GM18909 (cell line): ENCODE results near the gene HTN1.
"Not testable (repeated sequence)": the region's sequence is repeated elsewhere in the genome, so short reads cannot be mapped to it uniquely, and the experiment has no call there.

ENCODE experiments used
- ATAC-seq: cut with Tn5 transposase; IDR thresholded peaks from one replicate; pipeline ENCODE4 v1.9.1; 2021; ENCODE audit warnings: mild to moderate bottlenecking; ENCODE audit not compliant: unreplicated experiment, poor library complexity

Gene HTN1

GRCh38 chr4:70050138-70050537 is at the start of gene HTN1:
HTN1 (plus strand) TSS chr4:70050438; CDS start chr4:70053077, 2,639 bp downstream.
- not testable (repeated sequence) for ATAC-seq

- ATAC-seq, result no peak
Observed at GRCh38 chr4:70000711-70001110, 49.5 kb upstream of the HTN1 start.

- no peak for ATAC-seq
Observed at GRCh38 chr4:70002507-70002906, 47.7 kb upstream of the HTN1 start.

GRCh38 chr4:70008771-70009170 is 41.5 kb upstream of the HTN1 start:
- no peak for ATAC-seq

- ATAC-seq, result not testable (repeated sequence)
Observed at GRCh38 chr4:70019006-70019405, 31.2 kb upstream of the HTN1 start.

- no peak for ATAC-seq
Observed at GRCh38 chr4:70023218-70023617, 27.0 kb upstream of the HTN1 start.

- ATAC-seq, result no peak
Observed at GRCh38 chr4:70027011-70027410, 23.2 kb upstream of the HTN1 start.

GRCh38 chr4:70028159-70028558 is 22.1 kb upstream of the HTN1 start, which contains the start of gene HTN3:
HTN3 (plus strand) TSS chr4:70028459; CDS start chr4:70030741, 2,282 bp downstream.
- ATAC-seq, result not testable (repeated sequence)

- ATAC-seq, result not testable (repeated sequence)
Observed at GRCh38 chr4:70037559-70037958, 12.7 kb upstream of the HTN1 start.

- not testable (repeated sequence) for ATAC-seq
Observed at GRCh38 chr4:70039928-70040327, 10.3 kb upstream of the HTN1 start.

GRCh38 chr4:70041652-70042286 is 8.5 kb upstream of the HTN1 start:
- no peak for ATAC-seq

- not testable (repeated sequence) for ATAC-seq
Observed at GRCh38 chr4:70056534-70056933, 6.3 kb downstream of the HTN1 start.

GRCh38 chr4:70057651-70058050 is 7.4 kb downstream of the HTN1 start:
- no peak for ATAC-seq

GRCh38 chr4:70059149-70059548 is 8.9 kb downstream of the HTN1 start:
- ATAC-seq, result no peak

- peak; percentile 98 for ATAC-seq
Observed at GRCh38 chr4:70062000-70062399, 11.8 kb downstream of the HTN1 start.

GRCh38 chr4:70080205-70080604 is 30.0 kb downstream of the HTN1 start:
- ATAC-seq, result no peak

- ATAC-seq, result no peak
Observed at GRCh38 chr4:70099206-70099605, 49.0 kb downstream of the HTN1 start.
